Hepatic stellate cell (primary cell): ENCODE results near the gene GPR55.

Experiments used
- DNase-seq: peaks from one replicate; pipeline ENCODE4 v3.0.0; 2011; ENCODE audit warnings: low spot score

The GPR55 gene

DNA sequence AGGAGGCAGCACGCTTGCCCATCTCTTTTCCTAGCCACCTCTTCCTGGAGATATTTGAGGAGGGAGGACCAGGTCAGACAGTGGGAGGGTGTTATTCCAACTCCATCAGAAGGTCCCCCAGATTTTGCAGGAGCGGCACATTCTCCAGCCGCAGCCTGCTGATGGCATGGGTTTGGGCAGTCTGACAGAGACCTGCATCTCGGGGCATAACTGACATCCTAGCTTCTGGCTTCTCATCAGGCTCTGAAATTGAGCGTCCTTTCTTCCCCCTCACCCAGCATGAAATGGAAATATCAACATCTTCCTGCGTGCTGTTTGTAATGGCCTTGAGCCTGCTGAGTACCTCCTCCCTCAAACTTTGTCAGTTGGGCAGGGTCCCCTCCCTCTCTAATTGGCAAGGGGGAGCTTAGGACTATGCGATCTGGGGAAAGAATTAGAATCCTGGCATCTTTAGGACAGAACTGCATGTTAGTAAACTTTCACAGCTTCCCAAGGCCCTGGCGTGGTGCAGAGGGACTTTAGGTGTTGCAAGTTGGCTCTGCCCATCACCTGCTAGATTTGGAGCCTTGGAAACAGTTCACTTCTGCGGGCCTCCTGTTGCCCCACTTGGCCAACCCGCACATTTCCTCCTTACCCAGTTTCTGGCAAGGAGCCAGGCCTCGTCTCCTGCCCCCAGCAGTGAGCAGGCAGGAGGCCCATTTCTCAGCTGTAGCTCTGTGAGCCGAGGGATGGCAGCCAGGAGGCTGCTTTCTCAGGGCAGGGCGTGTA lies 58.1 kb downstream of the GPR55 start:
- DNase-seq, result no peak

GRCh38 chr2:230865766-230866755 lies 59.0 kb downstream of the GPR55 start:
- DNase-seq, result peak; percentile 72

DNA sequence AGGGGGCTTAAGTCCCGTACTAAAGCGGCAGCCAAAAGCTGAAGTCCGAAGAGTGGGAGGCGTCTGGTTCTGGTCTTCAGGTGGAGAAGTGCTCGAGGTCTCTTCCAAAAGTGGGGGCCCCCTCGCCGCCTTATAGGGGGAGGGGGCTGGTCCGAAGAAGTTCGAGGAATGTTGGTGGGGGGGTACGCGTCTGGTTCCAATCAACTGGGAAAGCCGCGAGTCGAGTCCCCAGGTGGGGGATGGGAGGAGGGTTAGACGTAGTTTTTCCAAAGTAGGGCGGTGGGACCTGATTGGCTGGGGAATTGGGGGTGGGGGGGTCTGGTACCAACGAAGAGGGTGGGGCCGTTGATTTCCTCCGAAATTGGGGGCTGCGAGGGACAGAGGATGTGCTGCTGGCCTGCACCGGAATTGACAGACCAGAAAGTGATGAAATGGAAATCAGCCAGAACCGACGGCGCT lies 59.7 kb downstream of the GPR55 start:
- peak; percentile 45 for DNase-seq

DNA sequence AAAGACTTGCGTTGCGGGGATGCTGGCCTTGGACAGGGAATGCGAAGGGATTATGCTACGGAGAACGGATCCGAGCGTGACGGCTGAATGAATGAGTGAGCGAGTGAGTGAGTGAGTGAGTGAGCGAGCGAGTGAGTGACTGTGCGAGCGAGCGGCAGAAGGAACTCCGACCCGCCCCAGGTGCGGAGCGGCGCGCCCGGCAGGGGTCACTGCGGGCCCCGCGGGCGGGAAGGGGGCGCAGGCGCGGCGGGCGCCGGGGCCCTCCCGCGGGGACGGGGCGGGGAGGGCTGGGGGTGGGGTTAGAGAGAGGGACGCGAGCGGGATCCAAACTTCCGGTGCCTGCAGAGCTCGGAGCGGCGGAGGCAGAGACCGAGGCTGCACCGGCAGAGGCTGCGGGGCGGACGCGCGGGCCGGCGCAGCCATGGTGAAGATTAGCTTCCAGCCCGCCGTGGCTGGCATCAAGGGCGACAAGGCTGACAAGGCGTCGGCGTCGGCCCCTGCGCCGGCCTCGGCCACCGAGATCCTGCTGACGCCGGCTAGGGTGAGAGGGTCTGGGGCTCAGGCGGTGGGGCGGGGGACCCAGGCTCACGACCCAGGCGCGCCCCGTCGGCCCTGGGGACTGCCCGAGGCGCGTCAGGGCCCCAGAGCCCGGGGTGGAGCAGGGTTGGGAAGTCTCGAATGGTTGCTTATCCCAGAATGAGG lies 60.3 kb downstream of the GPR55 start, which contains the start of gene ITM2C:
ITM2C (plus strand) TSS at position 338 of the 702 bp plus-strand sequence; CDS start at position 422, 84 bp downstream.
- DNase-seq, result peak; percentile 89

DNA sequence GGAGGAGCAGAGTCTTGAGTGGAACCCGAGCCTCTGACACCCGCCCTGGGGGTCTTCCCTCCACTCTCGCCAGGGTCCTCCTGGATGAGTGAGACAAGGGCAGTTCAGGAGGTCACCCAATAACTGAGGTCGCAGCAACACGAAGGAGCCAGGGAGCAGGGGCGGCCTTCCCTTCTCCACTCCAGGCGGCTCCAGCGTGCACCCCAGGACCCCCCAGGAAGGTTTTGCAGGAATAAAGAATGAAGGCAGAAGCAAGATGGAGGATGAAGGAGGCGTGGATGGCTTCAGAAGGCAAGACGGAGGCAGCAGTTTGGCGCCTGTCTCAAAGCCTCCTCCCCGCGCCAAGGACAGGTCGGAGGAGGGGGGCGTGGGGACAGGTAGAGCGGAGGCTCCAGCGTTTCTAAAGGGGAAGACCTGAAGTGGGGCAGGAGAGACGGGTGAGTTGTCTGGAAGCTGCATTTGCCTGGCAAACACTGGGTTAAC lies 60.9 kb downstream of the GPR55 start:
- no peak for DNase-seq

DNA sequence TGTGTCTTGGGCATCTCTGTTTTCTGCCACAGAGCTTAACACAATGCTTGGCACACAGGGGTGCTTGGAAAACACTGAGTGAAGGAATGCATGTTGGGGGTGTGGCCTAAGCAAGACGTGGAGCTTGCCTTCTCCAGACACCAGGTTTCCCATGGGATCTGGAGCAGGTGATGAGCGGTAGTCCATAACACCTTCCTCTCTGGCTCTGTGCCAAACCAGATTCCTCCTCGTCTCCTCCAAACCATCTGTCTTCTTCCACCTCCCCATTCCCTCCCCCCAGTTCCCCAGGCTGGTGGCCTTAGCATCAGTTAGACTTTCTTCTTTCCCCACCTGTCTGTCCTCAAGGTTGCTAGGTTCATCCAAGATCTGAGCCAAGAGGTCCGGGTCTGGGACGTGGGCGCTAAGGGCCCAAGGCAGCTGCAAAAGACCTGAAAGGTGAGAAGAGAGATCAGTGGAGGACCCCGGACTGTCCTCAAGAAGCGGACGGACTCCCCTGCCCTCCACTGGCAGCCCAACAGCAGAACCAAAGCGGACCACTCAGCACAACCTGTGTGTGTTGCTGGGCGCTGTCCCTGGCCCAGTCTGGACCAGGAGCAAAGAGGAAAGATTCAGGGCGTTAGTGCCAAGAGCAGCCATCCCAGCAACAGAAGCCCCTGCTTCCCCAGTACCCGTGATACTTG lies 61.5 kb downstream of the GPR55 start:
- no peak for DNase-seq

DNA sequence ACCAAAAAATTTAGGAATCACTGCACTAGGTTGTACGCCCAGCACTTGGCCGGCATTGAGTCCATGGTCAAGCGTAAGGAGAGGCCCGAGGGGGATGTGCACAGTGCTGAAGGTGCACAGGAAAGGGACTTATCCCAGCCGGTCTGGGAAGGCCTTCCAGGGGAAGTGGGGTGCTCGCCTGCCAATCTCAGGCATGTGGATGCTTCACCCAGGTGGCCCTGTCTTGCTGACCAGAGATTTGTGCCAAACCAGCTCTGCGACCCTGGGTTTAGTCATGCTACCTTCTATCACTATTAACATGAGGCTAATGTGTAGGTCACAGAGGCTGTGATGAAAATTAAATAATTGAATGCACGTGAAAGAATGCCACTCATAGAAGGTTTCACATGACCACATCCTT lies 62.0 kb downstream of the GPR55 start:
- DNase-seq, result no peak

- no peak for DNase-seq
These were observed 62.8 kb downstream of the GPR55 start for GRCh38 chr2:230862292-230862691.

GRCh38 chr2:230861552-230862255 lies 63.3 kb downstream of the GPR55 start:
- DNase-seq, result no peak
